ENCODE data around the gene REXO1.

GRCh38 chr19:1815605-1816529 lies 32.4 kb downstream of the REXO1 start:
- no peak for TF ChIP-seq EZH2 (IDR thresholded peaks at IDR 0.05)
- TF ChIP-seq POLR2AphosphoS5 (IDR thresholded peaks at IDR 0.05; ENCODE audit: borderline replicate concordance, low read depth, low read length), result no peak; the same call in 1 of the 2 replicates
